H9 (cell line): Measurements from ENCODE around the gene MGARP. TPM values are rescaled to one million over a fixed set of nuclear protein-coding genes. Genes with fewer than 3 reads are reported as not detected.
"Not testable (repeated sequence)": the region's sequence is repeated elsewhere in the genome, so short reads cannot be mapped to it uniquely, and the experiment has no call there.

Experiments
- DNase-seq: peaks from one replicate; pipeline ENCODE4 v3.0.0-alpha.2; 2017
- H2AFZ ChIP-seq: one replicate; pipeline ENCODE4 v1.6.1; 2013; ENCODE audit warnings: mild to moderate bottlenecking, low read length, control low read depth, moderate library complexity
- H2AK5ac ChIP-seq: 2 replicates; pipeline ENCODE4 v1.6.1; 2013; ENCODE audit warnings: low read length, control low read depth, mixed read lengths; ENCODE audit not compliant: insufficient read length
- H2BK120ac ChIP-seq: one replicate; pipeline ENCODE4 v1.6.1; 2013; ENCODE audit warnings: low read depth, mild to moderate bottlenecking, low read length, control low read depth, inconsistent platforms; ENCODE audit not compliant: poor library complexity, severe bottlenecking
- H2BK12ac ChIP-seq: 2 replicates; pipeline ENCODE4 v1.6.1; 2013; ENCODE audit warnings: low read length, control low read depth, mixed read lengths, low read depth; ENCODE audit not compliant: insufficient read length
- H2BK15ac ChIP-seq: 2 replicates; pipeline ENCODE4 v1.6.1; 2013; ENCODE audit warnings: low read depth, low read length, control low read depth
- H2BK20ac ChIP-seq: one replicate; pipeline ENCODE4 v1.6.1; 2013; ENCODE audit warnings: low read depth, mild to moderate bottlenecking, low read length, control low read depth, inconsistent platforms; ENCODE audit not compliant: poor library complexity, severe bottlenecking
- H2BK5ac ChIP-seq: 2 replicates; pipeline ENCODE4 v1.6.1; 2013; ENCODE audit warnings: low read length, control low read depth, mixed read lengths; ENCODE audit not compliant: insufficient read length
- H3K14ac ChIP-seq: 2 replicates; pipeline ENCODE4 v1.6.1; 2013; ENCODE audit warnings: low read length, control low read depth; ENCODE audit not compliant: insufficient read depth
- H3K18ac ChIP-seq: 2 replicates; pipeline ENCODE4 v1.6.1; 2013; ENCODE audit warnings: low read depth, mild to moderate bottlenecking, mixed read lengths, low read length, control low read depth; ENCODE audit not compliant: insufficient read length
- H3K23ac ChIP-seq: 2 replicates; pipeline ENCODE4 v1.6.1; 2013; ENCODE audit warnings: low read length, control low read depth, mixed read lengths, low read depth; ENCODE audit not compliant: insufficient read length
- H3K23me2 ChIP-seq: 2 replicates; pipeline ENCODE4 v1.6.1; 2013; ENCODE audit warnings: low read depth, mild to moderate bottlenecking, mixed read lengths, low read length, control low read depth; ENCODE audit not compliant: insufficient read length, poor library complexity, severe bottlenecking
- H3K27ac ChIP-seq: 2 replicates; pipeline ENCODE4 v1.5.1; 2013; ENCODE audit warnings: low read length, control low read depth, mixed read lengths, low read depth; ENCODE audit not compliant: insufficient read length
- H3K27me3 ChIP-seq: 2 replicates; pipeline ENCODE4 v1.6.1; 2013; ENCODE audit warnings: low read length, control low read depth, inconsistent platforms; ENCODE audit not compliant: insufficient read depth
- H3K4ac ChIP-seq: 2 replicates; pipeline ENCODE4 v1.6.1; 2013; ENCODE audit warnings: low read depth, mild to moderate bottlenecking, control low read depth, inconsistent platforms, low read length, moderate library complexity
- H3K4me1 ChIP-seq: 2 replicates; pipeline ENCODE4 v1.6.1; 2013; ENCODE audit warnings: low read length, control low read depth, inconsistent platforms; ENCODE audit not compliant: insufficient read depth
- H3K4me2 ChIP-seq: 2 replicates; pipeline ENCODE4 v1.6.1; 2013; ENCODE audit warnings: low read length, control low read depth, mixed read lengths; ENCODE audit not compliant: insufficient read length, insufficient read depth
- H3K56ac ChIP-seq: 2 replicates; pipeline ENCODE4 v1.6.1; 2013; ENCODE audit warnings: low read depth, mild to moderate bottlenecking, mixed read lengths, low read length, control low read depth; ENCODE audit not compliant: insufficient read length
- H3K79me1 ChIP-seq: 2 replicates; pipeline ENCODE4 v1.6.1; 2013; ENCODE audit warnings: low read depth, mild to moderate bottlenecking, moderate library complexity, low read length, control low read depth, inconsistent platforms; ENCODE audit not compliant: insufficient read depth, poor library complexity, severe bottlenecking
- H3K79me2 ChIP-seq: 2 replicates; pipeline ENCODE4 v1.6.1; 2013; ENCODE audit warnings: low read length, control low read depth, inconsistent platforms; ENCODE audit not compliant: insufficient read depth
- H3K9ac ChIP-seq: 2 replicates; pipeline ENCODE4 v1.6.1; 2013; ENCODE audit warnings: low read length, control low read depth, mixed read lengths; ENCODE audit not compliant: insufficient read length; ENCODE audit errors: extremely low read depth
- H3K9me3 ChIP-seq: one replicate; pipeline ENCODE4 v1.6.1; 2013; ENCODE audit warnings: low read depth, low read length, inconsistent platforms; ENCODE audit not compliant: control insufficient read depth
- H3T11ph ChIP-seq: one replicate; pipeline ENCODE4 v1.6.1; 2013; ENCODE audit warnings: mild to moderate bottlenecking, low read length, control low read depth, inconsistent platforms
- H4K20me1 ChIP-seq: one replicate; pipeline ENCODE4 v1.6.1; 2013; ENCODE audit not compliant: control insufficient read depth, insufficient read length, insufficient read depth
- H4K5ac ChIP-seq: 2 replicates; pipeline ENCODE4 v1.6.1; 2013; ENCODE audit warnings: low read depth, mild to moderate bottlenecking, mixed read lengths, low read length, control low read depth; ENCODE audit not compliant: insufficient read length
- H4K8ac ChIP-seq: replicated peaks from 2 replicates; pipeline ENCODE4 v1.6.1; 2013; ENCODE audit warnings: low read length, control low read depth, mixed read lengths, low read depth; ENCODE audit not compliant: insufficient read length
- H4K91ac ChIP-seq: 2 replicates; pipeline ENCODE4 v1.6.1; 2013; ENCODE audit warnings: low read depth, mild to moderate bottlenecking, moderate library complexity, mixed read lengths, low read length, control low read depth; ENCODE audit not compliant: insufficient read length
- H3K27ac Mint-ChIP-seq, 3 experiments: 2 replicates in 2 of 3; 3 replicates in 1 of 3; pipeline ENCODE4 v1.8.0; 2020 to 2021; ENCODE audit warnings: mixed read lengths in 3 of 3, mild to moderate bottlenecking in 1 of 3, moderate library complexity in 1 of 3
- H3K27me3 Mint-ChIP-seq: 2 replicates; pipeline ENCODE4 v1.8.0; 2021; ENCODE audit warnings: low read depth, mild to moderate bottlenecking, moderate library complexity, mixed read lengths
- H3K36me3 Mint-ChIP-seq, 3 experiments: 2 replicates in 2 of 3; 3 replicates in 1 of 3; pipeline ENCODE4 v1.8.0; 2020 to 2021; ENCODE audit warnings: low read depth in 3 of 3, mixed read lengths in 3 of 3; ENCODE audit not compliant: insufficient read depth in 1 of 3
- H3K4me1 Mint-ChIP-seq, 2 experiments: 2 replicates each; pipeline ENCODE4 v1.8.0; 2020; ENCODE audit warnings: mixed read lengths in 2 of 2
- H3K4me3 Mint-ChIP-seq, 2 experiments: 2 replicates in 1 of 2; 3 replicates in 1 of 2; pipeline ENCODE4 v1.8.0; 2020 to 2021; ENCODE audit warnings: mild to moderate bottlenecking in 2 of 2, mixed read lengths in 2 of 2, moderate library complexity in 1 of 2
- H3K9me3 Mint-ChIP-seq, 2 experiments: 2 replicates in 1 of 2; 3 replicates in 1 of 2; pipeline ENCODE4 v1.8.0; 2020; ENCODE audit warnings: mild to moderate bottlenecking in 2 of 2, mixed read lengths in 2 of 2, moderate library complexity in 1 of 2
- CTCF ChIP-seq: fragments of 200-600 bp; sonication (generic); conservative IDR thresholded peaks from 3 replicates; pipeline ENCODE4 v1.8.0; 2021; ENCODE audit warnings: antibody characterized with exemption, mild to moderate bottlenecking
- WGBS: extraction: QIAGEN DNeasy Blood & Tissue Kit; methylation state at CpG from one replicate; pipeline ENCODE4 v1.1.7; 2013; ENCODE audit warnings: missing lambda C conversion rate, low lambda C conversion rate, mixed read lengths; ENCODE audit not compliant: insufficient read length; ENCODE audit errors: extremely low coverage; 5-methylcytosine and 5-hydroxymethylcytosine counted together
- total RNA-seq: library from RNA; stranded (reverse); gene quantifications from 2 replicates; pipeline ENCODE4 v1.2.1, GENCODE V29; 2021

The MGARP gene
- total RNA-seq, 1 experiment from 2014 or later = 4.0 TPM

DNA sequence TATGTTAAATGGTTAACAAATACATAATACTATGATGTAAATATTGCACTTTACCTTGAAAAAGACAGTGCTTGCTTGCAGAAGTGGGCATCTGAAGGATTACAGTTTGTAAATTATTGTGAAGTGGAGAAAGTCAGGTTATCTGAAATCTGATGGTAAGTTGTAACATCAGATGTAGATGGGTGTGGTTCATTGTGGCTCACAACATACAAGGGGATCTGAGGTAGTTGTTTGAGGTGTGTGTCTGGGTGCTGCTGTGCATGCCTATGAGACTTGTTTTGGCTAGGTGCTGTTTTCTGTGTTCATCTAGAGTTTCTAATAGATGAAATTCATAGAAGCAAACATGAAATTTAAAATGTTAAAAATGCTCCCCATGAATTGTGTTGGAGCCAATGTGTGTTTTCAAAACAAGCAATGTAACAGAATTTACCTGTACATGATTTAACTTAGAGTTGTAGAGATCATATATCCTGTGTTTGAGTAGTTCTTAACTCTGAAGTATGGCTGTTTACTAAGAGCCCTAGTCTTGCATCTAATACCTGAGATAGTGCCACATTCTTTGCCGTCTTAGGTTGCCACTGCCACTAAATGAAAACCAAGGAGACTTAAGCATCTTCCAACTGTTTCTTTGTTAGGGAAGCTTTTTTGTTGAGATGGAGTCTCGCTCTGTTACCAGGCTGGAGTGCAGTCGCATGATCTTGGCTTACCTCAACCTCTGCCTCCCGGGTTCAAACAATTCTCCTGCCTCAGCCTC, 34.2 kb upstream of the MGARP start:
- Mint-ChIP-seq H3K36me3 (peaks cover 4 to 17% (median 5%) of the 10 kb centered on the region in 3 experiments; a peak in 6 of 7 replicates), H3K9me3 (no peaks in the 10 kb centered on the region), H3K4me1 (peaks cover 50 to 52% of the 10 kb centered on the region in 2 experiments), H3K27ac (peak overlapping the region; percentile 91 to 99 (median 93)), H3K27me3 (no peaks in the 10 kb centered on the region), H3K4me3 (peak overlapping the region; percentile 1 to 50; a peak in 3 of 5 replicates)
- Histone ChIP-seq H3K27me3 (no peaks in the 10 kb centered on the region), H3K27ac (no peak overlapping the region), H3K14ac (no peak overlapping the region), H3K4me1 (no peaks in the 10 kb centered on the region; the same call in 1 of the 2 replicates), H3K79me2 (peaks cover 60% of the 10 kb centered on the region), H4K8ac (no peak overlapping the region), H2BK20ac (no peak overlapping the region), H2BK5ac (no peak overlapping the region), H4K5ac (no peak overlapping the region), H3K23ac (no peak overlapping the region), H4K91ac (no peak overlapping the region), H2BK15ac (no peak overlapping the region), H3K23me2 (no peaks in the 10 kb centered on the region), H3K18ac (no peak overlapping the region), H2AFZ (no peak overlapping the region), H2BK12ac (no peak overlapping the region), H2AK5ac (no peak overlapping the region), H3K4ac (no peak overlapping the region), H4K20me1 (no peaks in the 10 kb centered on the region), H3K56ac (no peak overlapping the region), H3K79me1 (no peaks in the 10 kb centered on the region), H3K9me3 (no peaks in the 10 kb centered on the region), H3K4me2 (no peak overlapping the region), H3K9ac (no peak overlapping the region), H3T11ph (no peak overlapping the region), H2BK120ac (no peak overlapping the region)
- no CpG with 5 or more reads among the region's 4 CpGs for WGBS
- no peak for DNase-seq
- TF ChIP-seq CTCF = no peak

- not testable (repeated sequence) for DNase-seq, H4K5ac ChIP-seq, H3K4me2 ChIP-seq, H3K23me2 ChIP-seq, H3K56ac ChIP-seq, H2AK5ac ChIP-seq, H3K23ac ChIP-seq, H3K79me1 ChIP-seq, H2BK120ac ChIP-seq, H3K9me3 Mint-ChIP-seq, H3K9me3 ChIP-seq, H2BK15ac ChIP-seq, H3K27ac ChIP-seq, H3K4me1 ChIP-seq, H2BK5ac ChIP-seq, H2BK20ac ChIP-seq, H3K27me3 Mint-ChIP-seq, H2BK12ac ChIP-seq, H3K14ac ChIP-seq, H3K9ac ChIP-seq, H4K8ac ChIP-seq, H3K27me3 ChIP-seq, H4K20me1 ChIP-seq, H3K18ac ChIP-seq, H2AFZ ChIP-seq, H3K4ac ChIP-seq, H3T11ph ChIP-seq, H4K91ac ChIP-seq
- Mint-ChIP-seq H3K36me3 (peaks cover 4 to 18% (median 5%) of the 10 kb centered on the region in 3 experiments; a peak in 6 of 7 replicates), H3K27ac (peak overlapping the region in 2 of 3 experiments; percentile 93 to 99; a peak in 5 of 7 replicates), H3K4me3 (peak overlapping the region in 1 of 2 experiments; percentile 45; a peak in 1 of 5 replicates), H3K4me1 (peaks cover 50 to 52% of the 10 kb centered on the region in 2 experiments)
- no CpG with 5 or more reads among the region's 10 CpGs for WGBS
- peaks cover 58% of the 10 kb centered on the region for H3K79me2 ChIP-seq
Measured at GRCh38 chr4:139313414-139313813, 33.4 kb upstream of the MGARP start.
